H9 (cell line): ENCODE data around the gene S1PR3. TPM values are rescaled to one million over a fixed set of nuclear protein-coding genes. Genes with fewer than 3 reads are reported as not detected.

Experiments used
- DNase-seq: peaks from one replicate; pipeline ENCODE4 v3.0.0-alpha.2; 2017
- H2AFZ ChIP-seq: one replicate; pipeline ENCODE4 v1.6.1; 2013; ENCODE audit warnings: mild to moderate bottlenecking, low read length, control low read depth, moderate library complexity
- H2AK5ac ChIP-seq: 2 replicates; pipeline ENCODE4 v1.6.1; 2013; ENCODE audit warnings: low read length, control low read depth, mixed read lengths; ENCODE audit not compliant: insufficient read length
- H2BK120ac ChIP-seq: one replicate; pipeline ENCODE4 v1.6.1; 2013; ENCODE audit warnings: low read depth, mild to moderate bottlenecking, low read length, control low read depth, inconsistent platforms; ENCODE audit not compliant: poor library complexity, severe bottlenecking
- H2BK12ac ChIP-seq: 2 replicates; pipeline ENCODE4 v1.6.1; 2013; ENCODE audit warnings: low read length, control low read depth, mixed read lengths, low read depth; ENCODE audit not compliant: insufficient read length
- H2BK15ac ChIP-seq: 2 replicates; pipeline ENCODE4 v1.6.1; 2013; ENCODE audit warnings: low read depth, low read length, control low read depth
- H2BK20ac ChIP-seq: one replicate; pipeline ENCODE4 v1.6.1; 2013; ENCODE audit warnings: low read depth, mild to moderate bottlenecking, low read length, control low read depth, inconsistent platforms; ENCODE audit not compliant: poor library complexity, severe bottlenecking
- H2BK5ac ChIP-seq: 2 replicates; pipeline ENCODE4 v1.6.1; 2013; ENCODE audit warnings: low read length, control low read depth, mixed read lengths; ENCODE audit not compliant: insufficient read length
- H3K14ac ChIP-seq: 2 replicates; pipeline ENCODE4 v1.6.1; 2013; ENCODE audit warnings: low read length, control low read depth; ENCODE audit not compliant: insufficient read depth
- H3K18ac ChIP-seq: 2 replicates; pipeline ENCODE4 v1.6.1; 2013; ENCODE audit warnings: low read depth, mild to moderate bottlenecking, mixed read lengths, low read length, control low read depth; ENCODE audit not compliant: insufficient read length
- H3K23ac ChIP-seq: 2 replicates; pipeline ENCODE4 v1.6.1; 2013; ENCODE audit warnings: low read length, control low read depth, mixed read lengths, low read depth; ENCODE audit not compliant: insufficient read length
- H3K23me2 ChIP-seq: 2 replicates; pipeline ENCODE4 v1.6.1; 2013; ENCODE audit warnings: low read depth, mild to moderate bottlenecking, mixed read lengths, low read length, control low read depth; ENCODE audit not compliant: insufficient read length, poor library complexity, severe bottlenecking
- H3K27ac ChIP-seq: 2 replicates; pipeline ENCODE4 v1.5.1; 2013; ENCODE audit warnings: low read length, control low read depth, mixed read lengths, low read depth; ENCODE audit not compliant: insufficient read length
- H3K27me3 ChIP-seq: 2 replicates; pipeline ENCODE4 v1.6.1; 2013; ENCODE audit warnings: low read length, control low read depth, inconsistent platforms; ENCODE audit not compliant: insufficient read depth
- H3K4ac ChIP-seq: 2 replicates; pipeline ENCODE4 v1.6.1; 2013; ENCODE audit warnings: low read depth, mild to moderate bottlenecking, control low read depth, inconsistent platforms, low read length, moderate library complexity
- H3K4me1 ChIP-seq: 2 replicates; pipeline ENCODE4 v1.6.1; 2013; ENCODE audit warnings: low read length, control low read depth, inconsistent platforms; ENCODE audit not compliant: insufficient read depth
- H3K4me2 ChIP-seq: 2 replicates; pipeline ENCODE4 v1.6.1; 2013; ENCODE audit warnings: low read length, control low read depth, mixed read lengths; ENCODE audit not compliant: insufficient read length, insufficient read depth
- H3K56ac ChIP-seq: 2 replicates; pipeline ENCODE4 v1.6.1; 2013; ENCODE audit warnings: low read depth, mild to moderate bottlenecking, mixed read lengths, low read length, control low read depth; ENCODE audit not compliant: insufficient read length
- H3K79me1 ChIP-seq: 2 replicates; pipeline ENCODE4 v1.6.1; 2013; ENCODE audit warnings: low read depth, mild to moderate bottlenecking, moderate library complexity, low read length, control low read depth, inconsistent platforms; ENCODE audit not compliant: insufficient read depth, poor library complexity, severe bottlenecking
- H3K79me2 ChIP-seq: 2 replicates; pipeline ENCODE4 v1.6.1; 2013; ENCODE audit warnings: low read length, control low read depth, inconsistent platforms; ENCODE audit not compliant: insufficient read depth
- H3K9ac ChIP-seq: 2 replicates; pipeline ENCODE4 v1.6.1; 2013; ENCODE audit warnings: low read length, control low read depth, mixed read lengths; ENCODE audit not compliant: insufficient read length; ENCODE audit errors: extremely low read depth
- H3K9me3 ChIP-seq: one replicate; pipeline ENCODE4 v1.6.1; 2013; ENCODE audit warnings: low read depth, low read length, inconsistent platforms; ENCODE audit not compliant: control insufficient read depth
- H3T11ph ChIP-seq: one replicate; pipeline ENCODE4 v1.6.1; 2013; ENCODE audit warnings: mild to moderate bottlenecking, low read length, control low read depth, inconsistent platforms
- H4K20me1 ChIP-seq: one replicate; pipeline ENCODE4 v1.6.1; 2013; ENCODE audit not compliant: control insufficient read depth, insufficient read length, insufficient read depth
- H4K5ac ChIP-seq: 2 replicates; pipeline ENCODE4 v1.6.1; 2013; ENCODE audit warnings: low read depth, mild to moderate bottlenecking, mixed read lengths, low read length, control low read depth; ENCODE audit not compliant: insufficient read length
- H4K8ac ChIP-seq: replicated peaks from 2 replicates; pipeline ENCODE4 v1.6.1; 2013; ENCODE audit warnings: low read length, control low read depth, mixed read lengths, low read depth; ENCODE audit not compliant: insufficient read length
- H4K91ac ChIP-seq: 2 replicates; pipeline ENCODE4 v1.6.1; 2013; ENCODE audit warnings: low read depth, mild to moderate bottlenecking, moderate library complexity, mixed read lengths, low read length, control low read depth; ENCODE audit not compliant: insufficient read length
- H3K27ac Mint-ChIP-seq, 3 experiments: 2 replicates in 2 of 3; 3 replicates in 1 of 3; pipeline ENCODE4 v1.8.0; 2020 to 2021; ENCODE audit warnings: mixed read lengths in 3 of 3, mild to moderate bottlenecking in 1 of 3, moderate library complexity in 1 of 3
- H3K27me3 Mint-ChIP-seq: 2 replicates; pipeline ENCODE4 v1.8.0; 2021; ENCODE audit warnings: low read depth, mild to moderate bottlenecking, moderate library complexity, mixed read lengths
- H3K36me3 Mint-ChIP-seq, 3 experiments: 2 replicates in 2 of 3; 3 replicates in 1 of 3; pipeline ENCODE4 v1.8.0; 2020 to 2021; ENCODE audit warnings: low read depth in 3 of 3, mixed read lengths in 3 of 3; ENCODE audit not compliant: insufficient read depth in 1 of 3
- H3K4me1 Mint-ChIP-seq, 2 experiments: 2 replicates each; pipeline ENCODE4 v1.8.0; 2020; ENCODE audit warnings: mixed read lengths in 2 of 2
- H3K4me3 Mint-ChIP-seq, 2 experiments: 2 replicates in 1 of 2; 3 replicates in 1 of 2; pipeline ENCODE4 v1.8.0; 2020 to 2021; ENCODE audit warnings: mild to moderate bottlenecking in 2 of 2, mixed read lengths in 2 of 2, moderate library complexity in 1 of 2
- H3K9me3 Mint-ChIP-seq, 2 experiments: 2 replicates in 1 of 2; 3 replicates in 1 of 2; pipeline ENCODE4 v1.8.0; 2020; ENCODE audit warnings: mild to moderate bottlenecking in 2 of 2, mixed read lengths in 2 of 2, moderate library complexity in 1 of 2
- CTCF ChIP-seq: fragments of 200-600 bp; sonication (generic); conservative IDR thresholded peaks from 3 replicates; pipeline ENCODE4 v1.8.0; 2021; ENCODE audit warnings: antibody characterized with exemption, mild to moderate bottlenecking
- WGBS: extraction: QIAGEN DNeasy Blood & Tissue Kit; methylation state at CpG from one replicate; pipeline ENCODE4 v1.1.7; 2013; ENCODE audit warnings: missing lambda C conversion rate, low lambda C conversion rate, mixed read lengths; ENCODE audit not compliant: insufficient read length; ENCODE audit errors: extremely low coverage; 5-methylcytosine and 5-hydroxymethylcytosine counted together
- total RNA-seq: library from RNA; stranded (reverse); gene quantifications from 2 replicates; pipeline ENCODE4 v1.2.1, GENCODE V29; 2021

Gene S1PR3
- total RNA-seq, 1 experiment from 2014 or later = 3.3 TPM

GRCh38 chr9:88971131-88971960 lies 19.9 kb upstream of the S1PR3 start:
- no peak for TF ChIP-seq CTCF
- H3K9ac ChIP-seq = no peak overlapping the region
- H2BK5ac ChIP-seq = no peak overlapping the region
- H2BK12ac ChIP-seq = no peak overlapping the region
- H3K56ac ChIP-seq = no peak overlapping the region
- H2AFZ ChIP-seq = no peak overlapping the region
- no peak overlapping the region for H4K91ac ChIP-seq
- no peak overlapping the region for H3K4me2 ChIP-seq
- H3K79me1 ChIP-seq = no peaks in the 10 kb centered on the region
- no peaks in the 10 kb centered on the region for H3K9me3 ChIP-seq
- no CpG with 5 or more reads among the region's 23 CpGs for WGBS
- H3K79me2 ChIP-seq = no peaks in the 10 kb centered on the region
- no peaks in the 10 kb centered on the region for H3K23me2 ChIP-seq
- Mint-ChIP-seq H3K4me1 (peaks cover 8% of the 10 kb centered on the region in 2 experiments), H3K27me3 (peaks cover 4% of the 10 kb centered on the region), H3K9me3 (no peaks in the 10 kb centered on the region), H3K27ac (no peak overlapping the region), H3K36me3 (no peaks in the 10 kb centered on the region), H3K4me3 (peak overlapping the region in 1 of 2 experiments; percentile 21; a peak in 2 of 5 replicates)
- no peak overlapping the region for H4K8ac ChIP-seq
- H3K23ac ChIP-seq = no peak overlapping the region
- no peak overlapping the region for H3K14ac ChIP-seq
- H2BK120ac ChIP-seq = no peak overlapping the region
- no peak for DNase-seq
- H3K18ac ChIP-seq = no peak overlapping the region
- H4K20me1 ChIP-seq = no peaks in the 10 kb centered on the region
- H3K4me1 ChIP-seq = no peaks in the 10 kb centered on the region
- H2AK5ac ChIP-seq = no peak overlapping the region
- no peak overlapping the region for H3K27ac ChIP-seq
- no peak overlapping the region for H3K4ac ChIP-seq
- H3T11ph ChIP-seq = no peak overlapping the region
- H2BK15ac ChIP-seq = no peak overlapping the region
- no peak overlapping the region for H2BK20ac ChIP-seq
- no peak overlapping the region for H4K5ac ChIP-seq
- no peaks in the 10 kb centered on the region for H3K27me3 ChIP-seq
